Natural killer cell (primary cell): ENCODE results near the gene ST6GALNAC2. TPM values are rescaled to one million over a fixed set of nuclear protein-coding genes. Genes with fewer than 3 reads are reported as not detected.

Experiments
- ATAC-seq, 3 donors: fragments of 150-1000 bp in 2 of 3; fragments of 200-7000 bp in 1 of 3; cut with Tn5 transposase; 1 replicate in 1 of 3; 2 replicates in 2 of 3; pipeline ENCODE4 v1.10.0; 2021; ENCODE audit warnings: mild to moderate bottlenecking in 2 of 3, moderate library complexity in 2 of 3
- DNase-seq, 2 donors: peaks; one replicate each; pipeline versions ENCODE4 v3.0.0 to v3.0.0-alpha.2; 2013 to 2021; ENCODE audit warnings: mixed read lengths in 1 of 2
- H3K27ac ChIP-seq: one replicate; pipeline ENCODE4 v1.5.1; 2013; ENCODE audit warnings: mild to moderate bottlenecking, low read length
- H3K27me3 ChIP-seq: one replicate; pipeline ENCODE4 v1.6.1; 2013; ENCODE audit warnings: low read length; ENCODE audit not compliant: control insufficient read depth, insufficient read depth
- H3K36me3 ChIP-seq: one replicate; pipeline ENCODE4 v1.6.1; 2013; ENCODE audit warnings: low read length; ENCODE audit not compliant: control insufficient read depth, insufficient read depth
- H3K4me1 ChIP-seq: one replicate; pipeline ENCODE4 v1.6.1; 2013; ENCODE audit warnings: low read length; ENCODE audit not compliant: control insufficient read depth, insufficient read depth
- H3K4me3 ChIP-seq: one replicate; pipeline ENCODE4 v1.5.1; 2013; ENCODE audit warnings: low read length
- H3K9me3 ChIP-seq: one replicate; pipeline ENCODE4 v1.6.1; 2013; ENCODE audit warnings: low read length; ENCODE audit not compliant: control insufficient read depth, insufficient read depth
- H3K27ac Mint-ChIP-seq, 2 donors: one replicate each; pipeline ENCODE4 v1.8.0; 2022; ENCODE audit warnings: mild to moderate bottlenecking in 2 of 2, mixed read lengths in 2 of 2, moderate library complexity in 1 of 2
- H3K27me3 Mint-ChIP-seq, 2 donors: one replicate each; pipeline ENCODE4 v1.8.0; 2022; ENCODE audit warnings: low read depth in 2 of 2, mixed read lengths in 2 of 2
- H3K36me3 Mint-ChIP-seq: one replicate; pipeline ENCODE4 v1.8.0; 2022; ENCODE audit warnings: mixed read lengths
- H3K4me1 Mint-ChIP-seq, 2 donors: one replicate each; pipeline ENCODE4 v1.8.0; 2022; ENCODE audit warnings: mixed read lengths in 2 of 2
- H3K4me3 Mint-ChIP-seq: one replicate; pipeline ENCODE4 v1.8.0; 2022; ENCODE audit warnings: mild to moderate bottlenecking, moderate library complexity, mixed read lengths
- H3K9me3 Mint-ChIP-seq, 2 donors: one replicate each; pipeline ENCODE4 v1.8.0; 2022; ENCODE audit warnings: mixed read lengths in 2 of 2
- CTCF ChIP-seq: fragments of 200-600 bp; IDR thresholded peaks from one replicate; pipeline ENCODE4 v1.8.0; 2022; ENCODE audit warnings: antibody characterized with exemption
- WGBS: methylation state at CpG from one replicate; pipeline ENCODE4 v1.1.7; 2013; ENCODE audit warnings: missing lambda C conversion rate; ENCODE audit not compliant: insufficient coverage; 5-methylcytosine and 5-hydroxymethylcytosine counted together
- intact Hi-C: fragments of 100-400 bp; cut with micrococcal nuclease; formaldehyde crosslinking; loops from one replicate; pipeline ENCODE4 v1.14.2; 2022
- total RNA-seq, 4 donors: library from RNA; stranded (reverse); fragments of 120-200 nt in 1 of 4; gene quantifications; one replicate each; pipeline versions ENCODE4 v1.2.3 to v1.2.4, GENCODE V29; 2013 to 2022

ST6GALNAC2 gene
- total RNA-seq, 3 donors from 2014 or later (not counting 1 experiment from before 2014, with no cell fraction given) = 0.65 TPM; not detected in 2

- Mint-ChIP-seq H3K4me1 (peaks cover 0 to 18% of the 10 kb centered on the region in 2 donors), H3K27ac (no peak overlapping the region), H3K36me3 (no peaks in the 10 kb centered on the region), H3K27me3 (peaks cover 0 to 3% of the 10 kb centered on the region in 2 donors), H3K4me3 (no peak overlapping the region), H3K9me3 (no peaks in the 10 kb centered on the region)
- no peak overlapping the region for H3K4me3 ChIP-seq
- no peak for TF ChIP-seq CTCF
- H3K9me3 ChIP-seq = no peaks in the 10 kb centered on the region
- 85% methylated on average over 2 of the region's 2 CpGs for WGBS
- intact Hi-C loops = loop anchor here (1.0 to 5.0 kb wide), 2 partner anchors 24 to 80 kb away; partner anchors contain the start of gene AANAT
- H3K4me1 ChIP-seq = peaks cover 41% of the 10 kb centered on the region
- ATAC-seq (peak in 1 of 3 donors; percentile 12), DNase-seq (no peak)
- H3K27ac ChIP-seq = no peak overlapping the region
- no peaks in the 10 kb centered on the region for H3K36me3 ChIP-seq
- H3K27me3 ChIP-seq = no peaks in the 10 kb centered on the region
Observed at GRCh38 chr17:76547642-76548202, 37.9 kb downstream of the ST6GALNAC2 start.

- Histone ChIP-seq H3K27ac (no peak overlapping the region), H3K36me3 (no peaks in the 10 kb centered on the region), H3K27me3 (no peaks in the 10 kb centered on the region), H3K4me3 (no peak overlapping the region), H3K4me1 (peaks cover 43% of the 10 kb centered on the region), H3K9me3 (no peaks in the 10 kb centered on the region)
- Mint-ChIP-seq H3K4me1 (peaks cover 0 to 21% of the 10 kb centered on the region in 2 donors), H3K27me3 (peaks cover 0 to 3% of the 10 kb centered on the region in 2 donors), H3K27ac (no peak overlapping the region), H3K36me3 (no peaks in the 10 kb centered on the region), H3K9me3 (no peaks in the 10 kb centered on the region), H3K4me3 (no peak overlapping the region)
- ATAC-seq (peak; percentile 66 to 92 (median 81)), DNase-seq (peak; percentile 36 to 82)
- peak; percentile 60 for TF ChIP-seq CTCF
- 13% methylated on average over 3 of the region's 3 CpGs for WGBS
- intact Hi-C loops = loop anchor here (1.0 to 5.0 kb wide), 2 partner anchors 24 to 80 kb away; partner anchors contain the start of gene AANAT
Observed at GRCh38 chr17:76547183-76547641, 38.4 kb downstream of the ST6GALNAC2 start.

- no peaks in the 10 kb centered on the region for H3K36me3 ChIP-seq
- H3K36me3 Mint-ChIP-seq = no peaks in the 10 kb centered on the region
- H3K27me3 Mint-ChIP-seq = peaks cover 0 to 3% of the 10 kb centered on the region in 2 donors
- peaks cover 43% of the 10 kb centered on the region for H3K4me1 ChIP-seq
- intact Hi-C loops = loop anchor here (1.0 to 5.0 kb wide), 2 partner anchors 23 to 79 kb away; partner anchors contain the start of gene AANAT
- H3K27me3 ChIP-seq = no peaks in the 10 kb centered on the region
- H3K4me1 Mint-ChIP-seq = peaks cover 0 to 21% of the 10 kb centered on the region in 2 donors
- no peak overlapping the region for H3K4me3 Mint-ChIP-seq
- ATAC-seq (no peak), DNase-seq (no peak)
- H3K4me3 ChIP-seq = no peak overlapping the region
- H3K9me3 ChIP-seq = no peaks in the 10 kb centered on the region
- H3K27ac ChIP-seq = no peak overlapping the region
- WGBS = 79% methylated on average over 11 of the region's 11 CpGs
- no peaks in the 10 kb centered on the region for H3K9me3 Mint-ChIP-seq
- TF ChIP-seq CTCF = no peak
- no peak overlapping the region for H3K27ac Mint-ChIP-seq
Observed at GRCh38 chr17:76546556-76547182, 39.0 kb downstream of the ST6GALNAC2 start.
